Kidney (tissue), 14 donors: Measurements from ENCODE around the gene C4BPA. TPM values are rescaled to one million over a fixed set of nuclear protein-coding genes. Genes with fewer than 3 reads are reported as not detected.

Experiments
- DNase-seq, 5 donors: peaks; one replicate each; pipeline ENCODE4 v3.0.0-alpha.2; 2013 to 2020
- FAIRE-seq: peaks from 2 replicates; lab custom pipeline; 2012; peaks lifted over from hg19 to GRCh38; lab: Jason Lieb, UNC
- H3K27ac ChIP-seq, 2 donors: one replicate each; pipeline ENCODE4 v1.7.0; 2013; ENCODE audit warnings: low read depth in 2 of 2, low read length in 2 of 2, inconsistent platforms in 1 of 2
- H3K27me3 ChIP-seq: one replicate; pipeline ENCODE4 v1.7.1; 2013; ENCODE audit warnings: low read length, inconsistent platforms; ENCODE audit not compliant: control insufficient read depth, insufficient read depth
- H3K36me3 ChIP-seq, 3 donors: one replicate each; pipeline versions ENCODE4 v1.7.0 to v1.7.1; 2013; ENCODE audit warnings: low read length in 3 of 3, control low read depth in 1 of 3, inconsistent platforms in 1 of 3; ENCODE audit not compliant: insufficient read depth in 3 of 3, control insufficient read depth in 2 of 3
- H3K4me1 ChIP-seq, 3 donors: one replicate each; pipeline versions ENCODE4 v1.7.0 to v1.7.1; 2013; ENCODE audit warnings: low read length in 3 of 3, inconsistent platforms in 1 of 3, low read depth in 1 of 3; ENCODE audit not compliant: control insufficient read depth in 2 of 3, insufficient read depth in 2 of 3
- H3K4me3 ChIP-seq, 3 donors: one replicate each; pipeline versions ENCODE4 v1.7.0 to v1.8.1; 2013; ENCODE audit warnings: low read length in 3 of 3, control low read depth in 1 of 3, inconsistent platforms in 1 of 3
- H3K9ac ChIP-seq, 3 donors: one replicate each; pipeline versions ENCODE4 v1.7.0 to v1.7.1; 2013; ENCODE audit warnings: low read length in 3 of 3, control low read depth in 1 of 3, inconsistent platforms in 1 of 3
- H3K9me3 ChIP-seq, 3 donors: one replicate each; pipeline versions ENCODE4 v1.7.0 to v1.7.1; 2013; ENCODE audit warnings: low read length in 3 of 3, control low read depth in 1 of 3, inconsistent platforms in 1 of 3; ENCODE audit not compliant: control insufficient read depth in 2 of 3, insufficient read depth in 1 of 3
- intact Hi-C: fragments of 100-400 bp; cut with DNase I; formaldehyde crosslinking; loops from one replicate; pipeline ENCODE4 v1.11.1; 2022
- polyA plus RNA-seq: library from polyadenylated mRNA; stranded (reverse); fragments of 350-450 nt; fragmentation: Illumina TruSeq; extraction: RNeasy Lipid Tissue Mini Kit (QIAGEN cat#74804); gene quantifications from one replicate; pipeline ENCODE4 v1.2.3, GENCODE V29; 2014; ENCODE audit warnings: low read depth, low replicate concordance; ENCODE audit not compliant: insufficient read depth
- total RNA-seq: library from RNA; stranded (reverse); fragmentation: NEBNext Ultra II Directional; extraction: Animal tissue kit (Norgen Biotek cat#: 25700); gene quantifications from one replicate; pipeline ENCODE4 v1.2.1, GENCODE V29; 2021
- TF ChIP-seq, protein P1 (sequence below): IDR thresholded peaks from 3 replicates; pipeline ENCODE4 v1.5.1; 2012; ENCODE audit warnings: mild to moderate bottlenecking, moderate library complexity, borderline replicate concordance; ENCODE audit not compliant: insufficient read depth; ENCODE audit errors: extremely low read depth
- donor health status: control.
- donor health status: control.
- donor health status: control.
- donor health status: control.
- donor health status: control.
- donor health status: DM: yes; HTN: yes; CAD: no.
- donor health status: Normal renal cell carcinoma (clear cell type).

The C4BPA gene
- total and polyA plus RNA-seq, 2 donors from 2014 or later: 45.7 TPM; not detected in 1

DNA sequence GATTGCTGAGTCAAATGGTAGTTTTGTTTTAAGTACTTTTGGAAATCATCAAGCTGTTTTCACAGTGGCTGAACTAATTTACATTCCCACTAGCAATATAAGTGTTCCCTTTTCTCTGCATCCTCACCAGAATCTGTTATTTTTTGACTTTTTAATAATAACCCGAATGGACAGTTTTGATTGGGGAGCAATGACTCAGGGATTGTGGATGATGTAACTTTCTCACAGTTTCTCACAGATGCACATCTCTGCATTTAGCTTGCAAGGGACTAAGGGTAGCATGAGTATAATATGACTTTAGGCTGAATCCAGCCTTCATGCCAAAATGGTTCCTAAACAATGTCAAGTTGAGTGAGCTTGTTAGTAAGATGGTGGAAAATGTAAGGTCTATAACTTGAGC lies 90.2 kb downstream of the C4BPA start:
- Histone ChIP-seq H3K36me3 (no peaks in the 10 kb centered on the region), H3K9ac (no peak overlapping the region), H3K9me3 (no peaks in the 10 kb centered on the region), H3K4me3 (no peak overlapping the region), H3K27me3 (no peaks in the 10 kb centered on the region), H3K27ac (no peak overlapping the region), H3K4me1 (no peaks in the 10 kb centered on the region)
- no peak for DNase-seq
- no peak for FAIRE-seq
- TF ChIP-seq, protein P1, sequence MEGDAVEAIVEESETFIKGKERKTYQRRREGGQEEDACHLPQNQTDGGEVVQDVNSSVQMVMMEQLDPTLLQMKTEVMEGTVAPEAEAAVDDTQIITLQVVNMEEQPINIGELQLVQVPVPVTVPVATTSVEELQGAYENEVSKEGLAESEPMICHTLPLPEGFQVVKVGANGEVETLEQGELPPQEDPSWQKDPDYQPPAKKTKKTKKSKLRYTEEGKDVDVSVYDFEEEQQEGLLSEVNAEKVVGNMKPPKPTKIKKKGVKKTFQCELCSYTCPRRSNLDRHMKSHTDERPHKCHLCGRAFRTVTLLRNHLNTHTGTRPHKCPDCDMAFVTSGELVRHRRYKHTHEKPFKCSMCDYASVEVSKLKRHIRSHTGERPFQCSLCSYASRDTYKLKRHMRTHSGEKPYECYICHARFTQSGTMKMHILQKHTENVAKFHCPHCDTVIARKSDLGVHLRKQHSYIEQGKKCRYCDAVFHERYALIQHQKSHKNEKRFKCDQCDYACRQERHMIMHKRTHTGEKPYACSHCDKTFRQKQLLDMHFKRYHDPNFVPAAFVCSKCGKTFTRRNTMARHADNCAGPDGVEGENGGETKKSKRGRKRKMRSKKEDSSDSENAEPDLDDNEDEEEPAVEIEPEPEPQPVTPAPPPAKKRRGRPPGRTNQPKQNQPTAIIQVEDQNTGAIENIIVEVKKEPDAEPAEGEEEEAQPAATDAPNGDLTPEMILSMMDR: no peak
- intact Hi-C loops: no loop called here

Other genes with a start within 250 kb of the C4BPA start
- not detected for gene IL20, start 238.6 kb upstream of the C4BPA start, total RNA-seq
- not detected for gene IL20, start 238.6 kb upstream of the C4BPA start, polyA plus RNA-seq
- not detected for gene IL24, start 206.8 kb upstream of the C4BPA start, total RNA-seq
- not detected for gene IL24, start 206.8 kb upstream of the C4BPA start, polyA plus RNA-seq
- gene FCMR, start 182.3 kb upstream of the C4BPA start, total RNA-seq: 16.7 TPM
- 1.3 TPM for gene FCMR, start 182.3 kb upstream of the C4BPA start, polyA plus RNA-seq
- gene PIGR, start 157.8 kb upstream of the C4BPA start, total RNA-seq: 841 TPM
- 187 TPM for gene PIGR, start 157.8 kb upstream of the C4BPA start, polyA plus RNA-seq
- gene FCAMR, start 133.8 kb upstream of the C4BPA start, total RNA-seq: 1.8 TPM
- 34.6 TPM for gene FCAMR, start 133.8 kb upstream of the C4BPA start, polyA plus RNA-seq
- 19.6 TPM for gene C1orf116, start 71.5 kb upstream of the C4BPA start, total RNA-seq
- gene C1orf116, start 71.5 kb upstream of the C4BPA start, polyA plus RNA-seq: 11.9 TPM
- 6.2 TPM for gene YOD1, start 53.0 kb upstream of the C4BPA start, total RNA-seq
- gene YOD1, start 53.0 kb upstream of the C4BPA start, polyA plus RNA-seq: 2.7 TPM
- gene PFKFB2, start 51.0 kb upstream of the C4BPA start, total RNA-seq: 20.6 TPM
- gene PFKFB2, start 51.0 kb upstream of the C4BPA start, polyA plus RNA-seq: 21.7 TPM
- 1.3 TPM for gene C4BPB, start 15.4 kb upstream of the C4BPA start, total RNA-seq
- gene C4BPB, start 15.4 kb upstream of the C4BPA start, polyA plus RNA-seq: 0.49 TPM
- gene CD55, start 217.4 kb downstream of the C4BPA start, total RNA-seq: 69.5 TPM
- 28.8 TPM for gene CD55, start 217.4 kb downstream of the C4BPA start, polyA plus RNA-seq